ENCODE measurements around the gene SHISAL1.

The SHISAL1 gene

DNA sequence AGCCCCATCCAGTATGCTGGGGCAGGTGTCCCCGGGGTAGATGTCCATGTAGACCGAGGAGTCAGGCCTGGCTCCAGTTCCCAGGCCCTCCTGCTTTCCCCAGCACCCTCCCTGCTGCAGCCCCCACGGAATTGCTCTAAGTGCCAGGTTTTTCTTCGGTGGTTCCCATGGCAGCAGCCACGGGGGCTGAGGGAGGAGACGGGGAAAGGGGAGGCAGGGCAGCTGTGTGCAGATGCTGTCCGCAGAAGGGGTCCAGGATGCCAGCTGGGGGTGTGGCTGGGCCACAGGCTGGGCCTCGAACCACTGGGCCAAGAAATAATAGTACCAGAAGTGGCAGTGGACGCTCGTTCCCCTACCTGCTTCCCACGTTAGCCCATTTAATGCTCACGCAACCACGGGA lies 25.0 kb downstream of the SHISAL1 start:
- Histone ChIP-seq H3K18ac (ENCODE audit: low read depth in 1 of 2, low read length in 2 of 2) (no peak overlapping the region), H3K27me3 (ENCODE audit: control insufficient read depth in 1 of 2, insufficient read depth in 1 of 2, low read length in 2 of 2) (peaks cover 18 to 41% of the 10 kb centered on the region in 2 experiments), H2AFZ (ENCODE audit: low read depth, low read length) (no peak overlapping the region), H3K14ac (ENCODE audit: low read length in 2 of 2) (no peak overlapping the region), H2BK12ac (ENCODE audit: low read length in 2 of 2) (no peak overlapping the region), H3K9me3 (ENCODE audit: control insufficient read depth, low read length) (no peaks in the 10 kb centered on the region), H4K91ac (ENCODE audit: low read length) (no peak overlapping the region), H3K4ac (ENCODE audit: low read depth in 1 of 2, low read length in 2 of 2) (no peak overlapping the region), H3K9ac (ENCODE audit: low read length) (no peak overlapping the region), H2BK120ac (ENCODE audit: low read depth, low read length) (peak overlapping the region; percentile 13), H3K4me1 (ENCODE audit: control insufficient read depth, insufficient read depth, low read depth, low read length) (peaks cover 10% of the 10 kb centered on the region), H3K4me3 (ENCODE audit: insufficient read depth in 1 of 2, low read depth in 1 of 2, low read length in 2 of 2) (no peak overlapping the region), H2BK5ac (ENCODE audit: low read depth, low read length, poor library complexity, severe bottlenecking) (no peak overlapping the region), H3K4me2 (ENCODE audit: low read length, poor library complexity, severe bottlenecking) (no peak overlapping the region), H4K8ac (ENCODE audit: low read length) (no peak overlapping the region), H2AK5ac (ENCODE audit: low read length, severe bottlenecking) (no peak overlapping the region), H2BK15ac (ENCODE audit: low read depth, poor library complexity, severe bottlenecking) (no peak overlapping the region), H3K79me1 (replicated peaks; ENCODE audit: low read length, poor library complexity, severe bottlenecking) (no peaks in the 10 kb centered on the region), H3K23ac (ENCODE audit: low read length in 2 of 2) (no peak overlapping the region), H3K27ac (ENCODE audit: low read length, poor library complexity, severe bottlenecking) (no peak overlapping the region), H3K36me3 (ENCODE audit: control insufficient read depth in 1 of 2, insufficient read depth in 2 of 2, low read depth in 1 of 2, low read length in 2 of 2) (no peaks in the 10 kb centered on the region)
- no peak for DNase-seq
- 91% methylated on average over 13 of the region's 13 CpGs for WGBS

DNA sequence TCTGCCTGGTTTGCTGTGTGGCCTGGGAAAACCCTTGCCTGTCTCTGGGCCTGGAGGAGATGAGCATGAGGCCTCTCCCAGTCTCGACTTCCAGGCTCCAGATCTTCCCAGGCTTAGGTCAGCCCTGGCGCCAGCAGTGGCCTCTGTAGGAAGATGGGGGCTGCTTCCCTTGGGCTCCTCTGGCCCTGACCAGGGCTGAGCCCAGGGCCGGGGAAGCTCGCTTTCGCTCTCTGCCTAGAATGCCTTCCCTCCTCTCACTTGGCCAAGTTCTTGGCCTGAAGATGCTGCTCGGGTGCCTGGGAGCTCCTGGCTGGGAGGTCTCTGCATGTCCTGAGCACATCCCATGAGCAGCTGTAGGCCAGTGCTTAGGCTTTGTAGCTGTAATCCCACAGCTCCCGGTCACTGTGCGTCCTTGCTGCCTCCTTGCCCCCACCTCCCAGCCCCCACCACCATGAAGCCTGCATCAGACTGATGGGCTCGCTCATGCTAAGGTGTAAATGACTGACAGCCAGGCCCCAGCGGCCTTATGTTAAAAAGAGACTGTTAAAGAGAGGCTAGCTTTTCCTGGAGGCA lies 25.5 kb downstream of the SHISAL1 start:
- Histone ChIP-seq H2BK5ac (ENCODE audit: low read depth, low read length, poor library complexity, severe bottlenecking) (no peak overlapping the region), H3K23ac (ENCODE audit: low read length in 2 of 2) (no peak overlapping the region), H4K8ac (ENCODE audit: low read length) (no peak overlapping the region), H3K9ac (ENCODE audit: low read length) (no peak overlapping the region), H3K27me3 (ENCODE audit: control insufficient read depth in 1 of 2, insufficient read depth in 1 of 2, low read length in 2 of 2) (peaks cover 18 to 47% of the 10 kb centered on the region in 2 experiments), H3K9me3 (ENCODE audit: control insufficient read depth, low read length) (no peaks in the 10 kb centered on the region), H3K14ac (ENCODE audit: low read length in 2 of 2) (no peak overlapping the region), H2BK120ac (ENCODE audit: low read depth, low read length) (no peak overlapping the region), H2AK5ac (ENCODE audit: low read length, severe bottlenecking) (no peak overlapping the region), H3K79me1 (replicated peaks; ENCODE audit: low read length, poor library complexity, severe bottlenecking) (no peaks in the 10 kb centered on the region), H3K4ac (ENCODE audit: low read depth in 1 of 2, low read length in 2 of 2) (no peak overlapping the region), H4K91ac (ENCODE audit: low read length) (no peak overlapping the region), H3K27ac (ENCODE audit: low read length, poor library complexity, severe bottlenecking) (no peak overlapping the region), H2BK12ac (ENCODE audit: low read length in 2 of 2) (no peak overlapping the region), H3K36me3 (ENCODE audit: control insufficient read depth in 1 of 2, insufficient read depth in 2 of 2, low read depth in 1 of 2, low read length in 2 of 2) (no peaks in the 10 kb centered on the region), H3K4me2 (ENCODE audit: low read length, poor library complexity, severe bottlenecking) (no peak overlapping the region), H2AFZ (ENCODE audit: low read depth, low read length) (no peak overlapping the region), H3K4me3 (ENCODE audit: insufficient read depth in 1 of 2, low read depth in 1 of 2, low read length in 2 of 2) (no peak overlapping the region), H3K18ac (ENCODE audit: low read depth in 1 of 2, low read length in 2 of 2) (no peak overlapping the region), H2BK15ac (ENCODE audit: low read depth, poor library complexity, severe bottlenecking) (peak overlapping the region; percentile 48), H3K4me1 (ENCODE audit: control insufficient read depth, insufficient read depth, low read depth, low read length) (peaks cover 10% of the 10 kb centered on the region)
- WGBS: 88% methylated on average over 9 of the region's 10 CpGs
- no peak for DNase-seq

DNA sequence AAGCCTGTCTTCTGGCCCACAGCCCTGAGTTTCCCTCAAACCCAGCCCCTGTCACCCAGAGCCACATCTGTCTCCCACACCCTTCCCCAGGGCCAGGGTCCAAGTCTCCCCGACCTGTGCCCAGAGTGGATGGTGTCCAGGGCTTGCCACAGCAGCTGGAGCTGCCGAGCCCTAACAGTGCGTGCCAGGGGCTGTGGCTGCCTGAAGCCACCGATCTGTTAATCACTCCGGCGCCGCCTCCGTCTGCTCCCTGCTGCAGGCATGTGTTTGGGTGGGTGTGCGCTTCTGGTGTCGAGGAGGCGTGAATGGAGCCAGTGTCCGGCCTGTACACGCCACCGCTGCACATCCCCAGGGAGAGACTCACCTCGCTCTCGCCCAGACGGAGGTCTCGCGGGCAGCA lies 26.1 kb downstream of the SHISAL1 start:
- 90% methylated on average over 19 of the region's 19 CpGs for WGBS
- DNase-seq: no peak

DNA sequence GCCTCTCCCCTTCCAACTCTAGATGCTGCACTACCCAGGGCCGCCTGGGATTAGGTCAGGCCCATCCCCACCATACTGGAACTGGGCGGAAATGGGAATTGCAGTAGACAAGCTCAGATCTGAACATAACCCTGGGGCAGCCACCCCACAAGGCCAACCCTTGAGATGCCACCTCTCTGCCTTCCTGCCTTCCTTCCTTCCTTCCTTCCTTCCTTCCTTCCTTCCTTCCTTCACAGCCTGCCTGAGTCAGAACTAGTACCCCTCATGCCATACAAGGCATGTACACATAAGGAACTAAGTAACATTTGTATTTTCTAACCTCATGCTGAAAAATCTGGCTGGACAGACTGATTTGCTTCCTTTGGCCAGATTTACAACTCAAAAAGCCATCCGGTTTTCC lies 28.0 kb downstream of the SHISAL1 start:
- Histone ChIP-seq H4K91ac (ENCODE audit: low read length) (no peak overlapping the region), H2BK120ac (ENCODE audit: low read depth, low read length) (no peak overlapping the region), H2AK5ac (ENCODE audit: low read length, severe bottlenecking) (no peak overlapping the region), H3K27me3 (ENCODE audit: control insufficient read depth in 1 of 2, insufficient read depth in 1 of 2, low read length in 2 of 2) (peaks cover 36 to 65% of the 10 kb centered on the region in 2 experiments), H2BK12ac (ENCODE audit: low read length in 2 of 2) (no peak overlapping the region), H3K14ac (ENCODE audit: low read length in 2 of 2) (peak overlapping the region in 1 of 2 experiments; percentile 7), H3K23ac (ENCODE audit: low read length in 2 of 2) (no peak overlapping the region), H3K9me3 (ENCODE audit: control insufficient read depth, low read length) (no peaks in the 10 kb centered on the region), H3K18ac (ENCODE audit: low read depth in 1 of 2, low read length in 2 of 2) (no peak overlapping the region), H3K4ac (ENCODE audit: low read depth in 1 of 2, low read length in 2 of 2) (no peak overlapping the region), H3K9ac (ENCODE audit: low read length) (no peak overlapping the region), H3K27ac (ENCODE audit: low read length, poor library complexity, severe bottlenecking) (no peak overlapping the region), H3K4me3 (ENCODE audit: insufficient read depth in 1 of 2, low read depth in 1 of 2, low read length in 2 of 2) (no peak overlapping the region), H4K8ac (ENCODE audit: low read length) (no peak overlapping the region), H2BK5ac (ENCODE audit: low read depth, low read length, poor library complexity, severe bottlenecking) (no peak overlapping the region), H2BK15ac (ENCODE audit: low read depth, poor library complexity, severe bottlenecking) (no peak overlapping the region), H2AFZ (ENCODE audit: low read depth, low read length) (no peak overlapping the region), H3K36me3 (ENCODE audit: control insufficient read depth in 1 of 2, insufficient read depth in 2 of 2, low read depth in 1 of 2, low read length in 2 of 2) (no peaks in the 10 kb centered on the region), H3K79me1 (replicated peaks; ENCODE audit: low read length, poor library complexity, severe bottlenecking) (no peaks in the 10 kb centered on the region), H3K4me2 (ENCODE audit: low read length, poor library complexity, severe bottlenecking) (no peak overlapping the region), H3K4me1 (ENCODE audit: control insufficient read depth, insufficient read depth, low read depth, low read length) (peaks cover 10% of the 10 kb centered on the region)
- DNase-seq: no peak
- WGBS: 85% methylated on average over 3 of the region's 3 CpGs

More for the DNA sequence above, 26.1 kb downstream of the SHISAL1 start:
- H3K27ac ChIP-seq (ENCODE audit: low read length, poor library complexity, severe bottlenecking): no peak overlapping the region
- H2BK5ac ChIP-seq (ENCODE audit: low read depth, low read length, poor library complexity, severe bottlenecking): no peak overlapping the region
- no peak overlapping the region for H3K14ac ChIP-seq (ENCODE audit: low read length in 2 of 2)
- no peak overlapping the region for H2BK12ac ChIP-seq (ENCODE audit: low read length in 2 of 2)
- no peak overlapping the region for H2BK120ac ChIP-seq (ENCODE audit: low read depth, low read length)
- H3K27me3 ChIP-seq (ENCODE audit: control insufficient read depth in 1 of 2, insufficient read depth in 1 of 2, low read length in 2 of 2): peaks cover 19 to 48% of the 10 kb centered on the region in 2 experiments
- no peak overlapping the region for H3K4me2 ChIP-seq (ENCODE audit: low read length, poor library complexity, severe bottlenecking)
- no peak overlapping the region for H2AK5ac ChIP-seq (ENCODE audit: low read length, severe bottlenecking)
- H4K91ac ChIP-seq (ENCODE audit: low read length): no peak overlapping the region
- H3K9me3 ChIP-seq (ENCODE audit: control insufficient read depth, low read length): no peaks in the 10 kb centered on the region
- H3K23ac ChIP-seq (ENCODE audit: low read length in 2 of 2): no peak overlapping the region
- no peaks in the 10 kb centered on the region for H3K36me3 ChIP-seq (ENCODE audit: control insufficient read depth in 1 of 2, insufficient read depth in 2 of 2, low read depth in 1 of 2, low read length in 2 of 2)
- H3K79me1 ChIP-seq (replicated peaks; ENCODE audit: low read length, poor library complexity, severe bottlenecking): no peaks in the 10 kb centered on the region
- H3K4ac ChIP-seq (ENCODE audit: low read depth in 1 of 2, low read length in 2 of 2): no peak overlapping the region
- H3K18ac ChIP-seq (ENCODE audit: low read depth in 1 of 2, low read length in 2 of 2): peak overlapping the region in 1 of 2 experiments; percentile 1
- no peak overlapping the region for H3K9ac ChIP-seq (ENCODE audit: low read length)
- H2BK15ac ChIP-seq (ENCODE audit: low read depth, poor library complexity, severe bottlenecking): no peak overlapping the region
- no peak overlapping the region for H4K8ac ChIP-seq (ENCODE audit: low read length)
- no peak overlapping the region for H3K4me3 ChIP-seq (ENCODE audit: insufficient read depth in 1 of 2, low read depth in 1 of 2, low read length in 2 of 2)
- H3K4me1 ChIP-seq (ENCODE audit: control insufficient read depth, insufficient read depth, low read depth, low read length): peaks cover 10% of the 10 kb centered on the region
- no peak overlapping the region for H2AFZ ChIP-seq (ENCODE audit: low read depth, low read length)
